ENCODE measurements around the gene SZT2. TPM values are rescaled to one million over a fixed set of nuclear protein-coding genes. Genes with fewer than 3 reads are reported as not detected.
A peak's percentile ranks its signal among the peaks of the same experiment; 100 is the strongest.

Gene SZT2
- total and polyA plus RNA-seq, 2 of the 13 experiments (the other 11 are each of a cell fraction or from before 2014, with no cell fraction given): 8.0 to 8.8 TPM

DNA sequence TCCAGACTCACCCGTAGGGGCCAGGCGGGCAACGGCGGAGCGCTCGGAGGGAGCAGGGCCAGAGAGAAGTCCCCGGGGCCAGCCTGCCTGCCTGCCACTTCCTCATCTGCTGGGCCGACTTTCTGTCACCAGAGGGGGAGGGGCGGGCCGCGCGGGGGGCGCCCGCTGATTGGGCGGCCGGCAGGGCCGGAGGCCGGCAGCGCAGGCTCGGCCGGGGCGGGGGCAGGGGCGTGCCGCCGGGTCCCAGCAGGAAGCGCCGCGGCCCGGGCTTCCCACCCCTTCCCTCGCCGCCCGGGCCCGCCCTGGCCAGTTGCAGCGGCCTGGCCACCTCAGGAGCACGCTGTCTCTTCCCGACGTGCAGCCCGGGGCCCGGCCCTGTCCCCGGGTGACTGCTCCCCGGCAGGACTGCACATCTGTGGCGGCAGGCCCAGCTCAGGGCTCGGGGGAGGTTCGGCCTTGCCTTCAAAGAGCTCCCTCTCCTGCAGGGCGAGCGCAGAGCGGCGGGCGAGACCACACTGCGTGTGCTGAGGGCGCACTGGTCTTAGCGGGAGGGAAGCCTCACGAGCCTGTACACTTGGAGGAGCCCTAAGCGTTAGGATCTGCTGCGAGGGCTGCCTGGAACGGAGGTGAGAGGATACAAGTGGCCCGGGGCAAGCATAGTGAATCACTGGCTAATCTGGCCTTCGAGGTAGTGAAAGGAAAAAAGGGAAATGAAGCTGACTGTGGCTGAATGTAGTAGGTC, 21.6 kb upstream of the SZT2 start, which contains the start of gene ELOVL1 (continued):
- TF ChIP-seq, protein P1, sequence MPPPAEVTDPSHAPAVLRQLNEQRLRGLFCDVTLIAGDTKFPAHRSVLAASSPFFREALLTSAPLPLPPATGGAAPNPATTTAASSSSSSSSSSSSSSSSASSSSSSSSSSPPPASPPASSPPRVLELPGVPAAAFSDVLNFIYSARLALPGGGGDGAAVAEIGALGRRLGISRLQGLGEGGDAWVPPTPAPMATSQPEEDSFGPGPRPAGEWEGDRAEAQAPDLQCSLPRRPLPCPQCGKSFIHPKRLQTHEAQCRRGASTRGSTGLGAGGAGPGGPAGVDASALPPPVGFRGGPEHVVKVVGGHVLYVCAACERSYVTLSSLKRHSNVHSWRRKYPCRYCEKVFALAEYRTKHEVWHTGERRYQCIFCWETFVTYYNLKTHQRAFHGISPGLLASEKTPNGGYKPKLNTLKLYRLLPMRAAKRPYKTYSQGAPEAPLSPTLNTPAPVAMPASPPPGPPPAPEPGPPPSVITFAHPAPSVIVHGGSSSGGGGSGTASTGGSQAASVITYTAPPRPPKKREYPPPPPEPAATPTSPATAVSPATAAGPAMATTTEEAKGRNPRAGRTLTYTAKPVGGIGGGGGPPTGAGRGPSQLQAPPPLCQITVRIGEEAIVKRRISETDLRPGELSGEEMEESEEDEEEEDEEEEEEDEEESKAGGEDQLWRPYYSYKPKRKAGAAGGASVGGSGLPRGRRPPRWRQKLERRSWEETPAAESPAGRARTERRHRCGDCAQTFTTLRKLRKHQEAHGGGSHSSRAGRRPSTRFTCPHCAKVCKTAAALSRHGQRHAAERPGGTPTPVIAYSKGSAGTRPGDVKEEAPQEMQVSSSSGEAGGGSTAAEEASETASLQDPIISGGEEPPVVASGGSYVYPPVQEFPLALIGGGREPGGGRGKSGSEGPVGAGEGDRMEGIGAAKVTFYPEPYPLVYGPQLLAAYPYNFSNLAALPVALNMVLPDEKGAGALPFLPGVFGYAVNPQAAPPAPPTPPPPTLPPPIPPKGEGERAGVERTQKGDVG (CRISPR knock-in tag; IDR thresholded peaks at IDR 0.05; ENCODE audit: borderline replicate concordance): 0 out of 2 replicates have a peak, but pooled peaks have one; percentile 48
- peak; percentile 89 for TF ChIP-seq YEATS4 (CRISPR knock-in tag; IDR thresholded peaks at IDR 0.05; ENCODE audit: borderline replicate concordance)
- TF ChIP-seq, protein P2, sequence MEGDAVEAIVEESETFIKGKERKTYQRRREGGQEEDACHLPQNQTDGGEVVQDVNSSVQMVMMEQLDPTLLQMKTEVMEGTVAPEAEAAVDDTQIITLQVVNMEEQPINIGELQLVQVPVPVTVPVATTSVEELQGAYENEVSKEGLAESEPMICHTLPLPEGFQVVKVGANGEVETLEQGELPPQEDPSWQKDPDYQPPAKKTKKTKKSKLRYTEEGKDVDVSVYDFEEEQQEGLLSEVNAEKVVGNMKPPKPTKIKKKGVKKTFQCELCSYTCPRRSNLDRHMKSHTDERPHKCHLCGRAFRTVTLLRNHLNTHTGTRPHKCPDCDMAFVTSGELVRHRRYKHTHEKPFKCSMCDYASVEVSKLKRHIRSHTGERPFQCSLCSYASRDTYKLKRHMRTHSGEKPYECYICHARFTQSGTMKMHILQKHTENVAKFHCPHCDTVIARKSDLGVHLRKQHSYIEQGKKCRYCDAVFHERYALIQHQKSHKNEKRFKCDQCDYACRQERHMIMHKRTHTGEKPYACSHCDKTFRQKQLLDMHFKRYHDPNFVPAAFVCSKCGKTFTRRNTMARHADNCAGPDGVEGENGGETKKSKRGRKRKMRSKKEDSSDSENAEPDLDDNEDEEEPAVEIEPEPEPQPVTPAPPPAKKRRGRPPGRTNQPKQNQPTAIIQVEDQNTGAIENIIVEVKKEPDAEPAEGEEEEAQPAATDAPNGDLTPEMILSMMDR (CRISPR knock-in tag; IDR thresholded peaks at IDR 0.05): peak; percentile 71
- TF ChIP-seq ZNF10 (CRISPR knock-in tag; IDR thresholded peaks at IDR 0.05; ENCODE audit: borderline replicate concordance, low read depth): no peak
- peak; percentile 42 for TF ChIP-seq TGIF2 (CRISPR knock-in tag; IDR thresholded peaks at IDR 0.05)
- TF ChIP-seq, protein P3, sequence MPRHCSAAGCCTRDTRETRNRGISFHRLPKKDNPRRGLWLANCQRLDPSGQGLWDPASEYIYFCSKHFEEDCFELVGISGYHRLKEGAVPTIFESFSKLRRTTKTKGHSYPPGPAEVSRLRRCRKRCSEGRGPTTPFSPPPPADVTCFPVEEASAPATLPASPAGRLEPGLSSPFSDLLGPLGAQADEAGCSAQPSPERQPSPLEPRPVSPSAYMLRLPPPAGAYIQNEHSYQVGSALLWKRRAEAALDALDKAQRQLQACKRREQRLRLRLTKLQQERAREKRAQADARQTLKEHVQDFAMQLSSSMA (CRISPR knock-in tag; IDR thresholded peaks at IDR 0.05): peak; percentile 74; the same call in 1 of the 2 replicates
- TF ChIP-seq, protein P4, sequence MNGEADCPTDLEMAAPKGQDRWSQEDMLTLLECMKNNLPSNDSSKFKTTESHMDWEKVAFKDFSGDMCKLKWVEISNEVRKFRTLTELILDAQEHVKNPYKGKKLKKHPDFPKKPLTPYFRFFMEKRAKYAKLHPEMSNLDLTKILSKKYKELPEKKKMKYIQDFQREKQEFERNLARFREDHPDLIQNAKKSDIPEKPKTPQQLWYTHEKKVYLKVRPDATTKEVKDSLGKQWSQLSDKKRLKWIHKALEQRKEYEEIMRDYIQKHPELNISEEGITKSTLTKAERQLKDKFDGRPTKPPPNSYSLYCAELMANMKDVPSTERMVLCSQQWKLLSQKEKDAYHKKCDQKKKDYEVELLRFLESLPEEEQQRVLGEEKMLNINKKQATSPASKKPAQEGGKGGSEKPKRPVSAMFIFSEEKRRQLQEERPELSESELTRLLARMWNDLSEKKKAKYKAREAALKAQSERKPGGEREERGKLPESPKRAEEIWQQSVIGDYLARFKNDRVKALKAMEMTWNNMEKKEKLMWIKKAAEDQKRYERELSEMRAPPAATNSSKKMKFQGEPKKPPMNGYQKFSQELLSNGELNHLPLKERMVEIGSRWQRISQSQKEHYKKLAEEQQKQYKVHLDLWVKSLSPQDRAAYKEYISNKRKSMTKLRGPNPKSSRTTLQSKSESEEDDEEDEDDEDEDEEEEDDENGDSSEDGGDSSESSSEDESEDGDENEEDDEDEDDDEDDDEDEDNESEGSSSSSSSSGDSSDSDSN (CRISPR knock-in tag; IDR thresholded peaks at IDR 0.05): peak; percentile 98
- no peak for TF ChIP-seq ZNF629 (CRISPR knock-in tag; conservative IDR thresholded peaks at IDR 0.05)
- TF ChIP-seq, protein P5, sequence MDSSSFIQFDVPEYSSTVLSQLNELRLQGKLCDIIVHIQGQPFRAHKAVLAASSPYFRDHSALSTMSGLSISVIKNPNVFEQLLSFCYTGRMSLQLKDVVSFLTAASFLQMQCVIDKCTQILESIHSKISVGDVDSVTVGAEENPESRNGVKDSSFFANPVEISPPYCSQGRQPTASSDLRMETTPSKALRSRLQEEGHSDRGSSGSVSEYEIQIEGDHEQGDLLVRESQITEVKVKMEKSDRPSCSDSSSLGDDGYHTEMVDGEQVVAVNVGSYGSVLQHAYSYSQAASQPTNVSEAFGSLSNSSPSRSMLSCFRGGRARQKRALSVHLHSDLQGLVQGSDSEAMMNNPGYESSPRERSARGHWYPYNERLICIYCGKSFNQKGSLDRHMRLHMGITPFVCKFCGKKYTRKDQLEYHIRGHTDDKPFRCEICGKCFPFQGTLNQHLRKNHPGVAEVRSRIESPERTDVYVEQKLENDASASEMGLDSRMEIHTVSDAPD (CRISPR knock-in tag; IDR thresholded peaks at IDR 0.05): 0 out of 2 replicates have a peak, but pooled peaks have one; percentile 67
- TF ChIP-seq ZNF781 (CRISPR knock-in tag; IDR thresholded peaks at IDR 0.05; ENCODE audit: borderline replicate concordance, not compliant biosample characterization): peak; percentile 92
- TF ChIP-seq ZNF367 (CRISPR knock-in tag; IDR thresholded peaks at IDR 0.05; ENCODE audit: borderline replicate concordance): 0 out of 2 replicates have a peak, but pooled peaks have one; percentile 74
- peak; percentile 85; the same call in 1 of the 2 replicates for TF ChIP-seq DR1 (CRISPR knock-in tag; IDR thresholded peaks at IDR 0.05)
- TF ChIP-seq ZNF234 (CRISPR knock-in tag; conservative IDR thresholded peaks at IDR 0.05): no peak
- TF ChIP-seq, protein P6, sequence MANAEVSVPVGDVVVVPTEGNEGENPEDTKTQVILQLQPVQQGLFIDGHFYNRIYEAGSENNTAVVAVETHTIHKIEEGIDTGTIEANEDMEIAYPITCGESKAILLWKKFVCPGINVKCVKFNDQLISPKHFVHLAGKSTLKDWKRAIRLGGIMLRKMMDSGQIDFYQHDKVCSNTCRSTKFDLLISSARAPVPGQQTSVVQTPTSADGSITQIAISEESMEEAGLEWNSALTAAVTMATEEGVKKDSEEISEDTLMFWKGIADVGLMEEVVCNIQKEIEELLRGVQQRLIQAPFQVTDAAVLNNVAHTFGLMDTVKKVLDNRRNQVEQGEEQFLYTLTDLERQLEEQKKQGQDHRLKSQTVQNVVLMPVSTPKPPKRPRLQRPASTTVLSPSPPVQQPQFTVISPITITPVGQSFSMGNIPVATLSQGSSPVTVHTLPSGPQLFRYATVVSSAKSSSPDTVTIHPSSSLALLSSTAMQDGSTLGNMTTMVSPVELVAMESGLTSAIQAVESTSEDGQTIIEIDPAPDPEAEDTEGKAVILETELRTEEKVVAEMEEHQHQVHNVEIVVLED (CRISPR knock-in tag; IDR thresholded peaks at IDR 0.05; ENCODE audit: borderline replicate concordance): no peak
